Muscle of back (tissue), 11 donors: ENCODE results near the gene PSPN. TPM values are rescaled to one million over a fixed set of nuclear protein-coding genes. Genes with fewer than 3 reads are reported as not detected.
"Not testable (repeated sequence)": the region's sequence is repeated elsewhere in the genome, so short reads cannot be mapped to it uniquely, and the experiment has no call there.

Experiments
- DNase-seq, 3 donors: peaks; one replicate each; pipeline versions ENCODE4 v3.0.0 to v3.0.0-alpha.2; 2013
- polyA plus RNA-seq, 10 donors: library from polyadenylated mRNA; unstranded; fragments of 120-200 nt; gene quantifications; one replicate each; pipeline ENCODE4 v1.2.1, GENCODE V29; 2013; ENCODE audit not compliant: insufficient read length in 10 of 10

Gene PSPN
- polyA plus RNA-seq, 10 donors, result 0.69 to 1.3 (median 0.94) TPM

DNA sequence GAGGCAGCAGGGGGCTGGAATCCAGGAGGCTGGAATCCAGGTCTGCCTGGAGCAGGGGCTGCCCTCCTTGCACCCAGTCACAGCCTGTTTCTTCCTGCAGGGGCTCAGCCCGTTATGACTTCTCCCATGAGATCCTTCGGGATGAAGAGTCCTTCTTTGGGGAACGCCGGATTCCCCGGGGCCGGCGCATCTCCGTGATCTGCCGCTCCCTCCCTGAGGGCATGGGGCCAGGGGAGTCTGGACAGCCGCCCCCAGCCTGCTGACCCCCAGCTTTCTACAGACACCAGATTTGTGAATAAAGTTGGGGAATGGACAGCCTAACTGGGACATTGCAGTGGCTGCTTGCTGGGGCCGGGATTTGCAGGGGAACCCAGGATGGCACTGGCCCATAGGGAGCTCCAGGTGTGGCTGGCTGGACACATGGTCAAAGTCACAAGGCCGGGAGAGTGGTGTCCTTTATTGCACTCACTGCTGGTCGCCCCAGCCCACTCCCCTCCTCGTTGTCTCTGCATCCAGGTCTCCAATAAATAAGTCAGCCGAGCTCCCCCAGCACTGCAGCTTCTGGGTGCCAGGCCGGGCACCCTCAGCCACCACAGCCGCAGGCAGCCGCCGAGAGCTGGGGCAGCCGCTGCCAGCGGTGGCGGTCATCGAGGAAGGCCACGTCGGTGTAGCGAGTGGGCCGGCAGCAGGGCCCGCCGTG, 872 bp downstream of the PSPN start:
- peak in 1 of 3 donors; percentile 21 for DNase-seq

DNA sequence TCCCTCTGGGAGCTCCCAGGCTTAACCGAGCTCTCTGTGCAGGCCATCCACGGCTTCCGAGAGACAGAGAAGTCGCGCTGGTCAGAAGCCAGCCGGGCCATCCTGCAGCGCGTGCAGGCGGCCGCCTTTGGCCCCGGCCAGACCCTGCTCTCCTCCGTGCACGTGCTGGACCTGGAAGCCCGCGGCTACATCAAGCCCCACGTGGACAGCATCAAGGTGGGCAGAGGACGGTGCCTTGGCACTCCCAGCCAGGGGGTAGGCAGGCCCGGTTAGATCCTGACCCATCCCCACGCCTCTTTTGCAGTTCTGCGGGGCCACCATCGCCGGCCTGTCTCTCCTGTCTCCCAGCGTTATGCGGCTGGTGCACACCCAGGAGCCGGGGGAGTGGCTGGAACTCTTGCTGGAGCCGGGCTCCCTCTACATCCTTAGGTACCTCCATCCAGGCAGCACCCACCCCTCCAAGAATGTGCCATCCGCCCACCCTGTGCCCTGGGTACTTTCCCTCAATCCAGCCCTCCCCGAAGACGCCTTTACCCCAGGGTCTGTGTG, 1.5 kb downstream of the PSPN start:
- DNase-seq, result peak in 1 of 3 donors; percentile 60

DNA sequence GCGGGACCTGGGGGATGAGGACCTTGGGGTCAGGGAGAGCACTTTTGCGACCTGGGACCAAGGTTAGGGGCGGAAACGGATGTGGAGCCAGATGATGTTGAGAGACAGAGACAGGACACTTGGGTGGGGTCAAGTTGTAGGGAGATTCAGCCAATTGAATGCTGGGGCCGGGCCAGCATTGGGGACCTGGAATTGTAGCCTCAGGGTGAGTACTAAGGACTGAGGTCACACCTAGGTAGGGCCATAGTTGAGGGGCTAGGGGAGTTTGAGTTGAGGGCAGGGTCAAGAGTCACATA, 2.0 kb downstream of the PSPN start:
- no peak for DNase-seq

DNA sequence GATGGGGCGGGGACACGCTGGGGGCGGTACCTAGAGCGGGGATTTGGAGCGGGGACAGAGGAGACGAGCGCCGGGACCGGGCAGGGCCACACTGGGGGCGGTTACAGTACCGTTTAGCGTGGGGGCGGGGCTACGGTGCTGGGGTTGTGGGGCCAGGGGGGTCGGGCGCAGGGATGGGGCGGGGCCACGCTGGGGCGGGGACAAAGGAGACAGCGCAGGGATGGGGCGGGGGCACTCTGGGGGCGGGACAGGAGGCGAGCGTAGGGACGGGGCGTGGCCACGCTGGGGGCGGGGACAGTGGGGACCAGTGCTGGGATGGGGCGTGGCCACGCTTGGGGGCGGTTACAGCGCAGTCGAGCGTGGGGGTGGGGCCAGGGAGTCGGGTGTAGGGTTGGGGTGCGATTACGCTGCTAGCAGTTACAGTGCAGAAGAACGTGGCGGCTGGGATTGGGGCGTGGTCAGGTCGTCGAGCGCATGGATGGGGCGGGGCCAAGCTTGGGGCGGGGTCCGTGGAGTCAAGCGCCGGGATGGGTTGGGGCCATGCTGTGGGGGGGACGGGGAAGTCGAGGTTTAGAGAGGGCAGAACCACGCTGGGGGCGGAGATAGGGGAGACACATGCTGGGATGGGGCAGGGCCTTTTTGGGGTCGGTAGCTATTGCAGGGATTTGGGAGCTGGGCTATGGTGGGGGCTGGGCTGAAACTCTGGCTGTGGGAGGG, 2.5 kb downstream of the PSPN start:
- DNase-seq, result peak; percentile 98 to 99 (median 99)

DNA sequence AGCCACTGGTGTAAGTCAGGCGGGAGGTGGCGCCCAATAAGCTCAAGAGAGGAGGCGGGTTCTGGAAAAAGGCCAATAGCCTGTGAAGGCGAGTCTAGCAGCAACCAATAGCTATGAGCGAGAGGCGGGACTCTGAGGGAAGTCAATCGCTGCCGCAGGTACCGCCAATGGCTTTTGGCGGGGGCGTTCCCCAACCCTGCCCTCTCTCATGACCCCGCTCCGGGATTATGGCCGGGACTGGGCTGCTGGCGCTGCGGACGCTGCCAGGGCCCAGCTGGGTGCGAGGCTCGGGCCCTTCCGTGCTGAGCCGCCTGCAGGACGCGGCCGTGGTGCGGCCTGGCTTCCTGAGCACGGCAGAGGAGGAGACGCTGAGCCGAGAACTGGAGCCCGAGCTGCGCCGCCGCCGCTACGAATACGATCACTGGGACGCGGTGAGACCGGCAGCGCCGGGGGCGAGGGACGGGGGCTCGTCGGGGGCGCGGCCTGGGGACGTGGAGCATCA, 3.1 kb downstream of the PSPN start, which contains the start of gene ALKBH7:
Gene ALKBH7 (plus strand): TSS at position 201 of the 502 bp plus-strand sequence. CDS start 27 bp downstream, at position 228.
- DNase-seq, result peak; percentile 100

DNA sequence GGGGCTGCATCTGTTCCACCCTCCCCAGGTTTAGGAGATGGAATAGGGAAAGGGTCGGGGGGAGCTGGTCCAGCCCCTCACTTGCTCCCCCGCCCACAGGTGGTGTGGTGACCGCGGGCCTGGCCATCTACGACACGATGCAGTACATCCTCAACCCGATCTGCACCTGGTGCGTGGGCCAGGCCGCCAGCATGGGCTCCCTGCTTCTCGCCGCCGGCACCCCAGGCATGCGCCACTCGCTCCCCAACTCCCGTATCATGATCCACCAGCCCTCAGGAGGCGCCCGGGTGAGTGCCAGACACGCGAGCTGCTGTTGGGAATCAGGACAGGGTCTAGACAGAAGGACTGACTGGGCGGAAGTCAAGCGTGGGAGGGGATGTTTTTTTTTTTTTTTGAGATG, 11.4 kb downstream of the PSPN start:
- DNase-seq, result no peak

DNA sequence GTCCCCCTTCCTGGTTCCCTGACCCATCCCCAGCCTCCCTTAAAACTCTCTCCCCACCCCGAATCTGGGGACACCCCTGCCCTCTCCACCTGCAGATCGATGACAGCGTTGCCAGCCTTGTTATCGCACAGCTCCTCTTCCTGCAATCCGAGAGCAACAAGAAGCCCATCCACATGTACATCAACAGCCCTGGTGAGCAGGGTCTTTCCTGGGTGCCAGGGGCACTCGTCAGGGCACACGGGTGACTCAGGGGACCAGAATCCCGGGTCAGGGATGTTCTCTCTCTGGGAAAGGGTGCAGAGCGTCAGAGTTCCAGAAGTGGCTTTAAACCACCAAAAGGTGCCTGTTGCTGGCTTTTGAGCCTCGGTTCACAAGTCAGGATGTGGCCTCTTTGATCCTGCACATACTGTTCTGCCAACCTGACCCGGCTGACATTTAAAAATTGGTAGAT, 13.4 kb downstream of the PSPN start:
- DNase-seq, result no peak

DNA sequence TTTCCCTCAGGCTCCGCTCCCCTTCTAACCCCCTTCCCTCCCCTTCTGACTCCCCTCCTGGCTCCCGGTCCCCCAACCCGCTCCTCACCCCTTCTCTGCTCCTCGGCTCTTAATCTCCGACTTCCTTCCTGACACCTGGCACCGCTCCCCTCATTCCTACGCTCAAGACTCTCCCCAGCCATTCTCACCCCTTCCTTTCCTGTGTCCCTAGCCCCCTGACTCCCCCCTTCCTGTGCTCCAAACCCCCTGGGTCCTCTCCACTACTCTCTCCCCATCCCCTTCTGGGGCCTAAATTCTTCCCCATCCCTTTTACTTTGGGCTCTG, 13.7 kb downstream of the PSPN start:
- DNase-seq, result no peak

DNA sequence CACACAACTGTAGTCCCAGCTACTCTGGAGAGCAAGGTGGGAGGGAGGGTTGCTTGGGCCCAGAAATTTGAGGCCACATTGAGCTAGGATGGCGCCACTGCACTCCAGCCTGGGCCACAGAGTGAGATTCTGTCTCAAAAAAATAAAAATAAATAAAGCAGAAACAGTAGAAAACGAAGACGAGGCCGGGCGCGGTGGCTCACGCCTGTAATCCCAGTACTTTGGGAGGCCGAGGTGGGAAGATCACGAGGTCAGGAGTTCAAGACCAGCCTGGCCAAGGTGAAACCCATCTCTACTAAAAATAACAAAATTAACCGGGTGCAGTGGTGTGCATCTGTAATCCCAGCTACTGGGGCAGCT, 14.9 kb downstream of the PSPN start:
- DNase-seq, result not testable (repeated sequence)

DNA sequence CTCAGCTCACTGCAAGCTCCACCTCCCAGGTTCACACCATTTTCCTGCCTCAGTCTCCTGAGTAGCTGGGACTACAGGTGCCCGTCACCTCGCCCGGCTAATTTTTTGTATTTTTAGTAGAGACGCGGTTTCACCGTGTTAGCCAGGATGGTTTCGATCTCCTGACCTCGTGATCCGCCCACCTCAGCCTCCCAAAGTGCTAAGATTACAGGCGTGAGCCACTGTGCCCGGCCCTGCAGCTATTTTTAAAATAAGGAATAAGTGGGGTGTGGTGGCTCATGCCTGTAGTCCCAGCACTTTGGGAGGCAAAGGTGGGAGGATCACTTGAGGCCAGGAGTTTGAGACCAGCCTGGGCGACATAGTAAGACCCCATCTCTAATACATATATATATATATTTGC, 15.3 kb downstream of the PSPN start:
- DNase-seq, result not testable (repeated sequence)

DNA sequence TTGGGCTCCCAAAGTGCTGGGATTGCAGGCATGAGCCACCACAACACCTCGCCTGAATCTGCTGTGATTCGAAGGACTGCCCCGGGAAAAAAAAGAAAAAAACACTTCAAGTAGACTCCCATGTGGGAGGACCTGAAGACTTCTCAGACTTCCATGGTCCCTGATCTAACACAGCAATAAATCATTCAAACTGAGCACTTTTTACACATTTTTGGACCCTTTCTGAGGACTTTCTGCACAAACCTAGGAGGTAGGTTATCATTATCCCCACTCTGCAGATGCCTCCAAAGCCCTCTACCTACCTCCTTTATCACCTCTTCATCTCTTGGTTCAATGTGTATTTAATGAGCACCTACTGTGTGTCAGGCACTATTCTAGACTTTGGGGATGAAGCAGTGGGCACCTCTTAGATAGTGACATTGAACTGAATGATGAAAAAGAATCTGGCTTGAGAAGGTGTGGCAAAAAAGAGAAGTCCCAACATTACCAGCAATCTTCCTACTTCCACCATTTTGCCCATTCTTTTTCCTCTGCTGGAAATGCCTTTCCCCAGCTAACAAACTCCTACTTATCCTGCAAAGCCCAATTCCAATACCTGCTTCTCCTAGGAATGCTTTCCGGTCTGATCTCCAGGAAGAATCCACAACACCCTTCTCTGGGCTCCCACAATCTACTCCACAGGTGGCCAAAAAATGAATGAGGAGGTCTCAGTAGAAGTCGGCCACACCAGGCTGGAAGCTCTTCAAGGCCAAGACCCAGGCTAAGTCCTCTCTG, 16.0 kb downstream of the PSPN start:
- no peak for DNase-seq

DNA sequence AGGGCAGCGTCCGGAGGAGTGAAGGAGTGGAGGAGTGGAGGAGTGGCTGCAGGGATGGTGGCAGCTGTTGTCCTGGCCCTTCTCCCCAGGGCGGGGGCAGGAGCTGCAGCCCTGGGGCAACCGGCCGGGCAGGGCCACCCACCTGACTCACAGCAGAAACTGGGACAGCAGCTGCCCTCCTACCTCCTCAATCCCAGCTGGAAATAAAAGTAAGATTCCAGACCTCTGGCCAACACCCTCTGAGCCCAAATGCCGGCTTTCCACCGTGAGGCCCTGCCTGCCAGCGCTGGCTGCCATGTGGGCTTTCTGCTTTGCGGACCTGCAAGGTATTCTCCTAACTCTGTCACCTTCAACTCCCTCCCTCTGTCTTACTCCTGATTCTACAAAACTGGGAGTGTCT, 17.7 kb downstream of the PSPN start:
- no peak for DNase-seq

DNA sequence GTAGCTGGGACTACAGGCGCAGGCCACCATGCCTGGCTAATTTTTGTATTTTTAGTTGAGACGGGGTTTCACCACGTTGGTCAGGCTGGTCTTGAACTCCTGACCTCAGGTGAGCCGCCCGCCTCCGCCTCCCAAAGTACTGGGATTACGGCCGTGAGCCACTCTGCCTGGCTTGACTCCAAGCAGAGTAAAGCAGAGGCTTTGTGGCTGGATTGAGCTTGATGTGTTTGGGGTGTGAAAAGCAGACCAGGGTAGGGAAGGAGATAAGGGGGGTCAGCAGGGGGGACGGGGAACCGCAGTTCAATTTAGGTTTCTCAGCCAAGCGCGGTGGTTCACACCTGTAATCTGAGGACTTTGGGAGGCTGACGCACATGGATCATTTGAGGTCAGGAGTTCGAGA, 18.6 kb downstream of the PSPN start:
- DNase-seq, result no peak

DNA sequence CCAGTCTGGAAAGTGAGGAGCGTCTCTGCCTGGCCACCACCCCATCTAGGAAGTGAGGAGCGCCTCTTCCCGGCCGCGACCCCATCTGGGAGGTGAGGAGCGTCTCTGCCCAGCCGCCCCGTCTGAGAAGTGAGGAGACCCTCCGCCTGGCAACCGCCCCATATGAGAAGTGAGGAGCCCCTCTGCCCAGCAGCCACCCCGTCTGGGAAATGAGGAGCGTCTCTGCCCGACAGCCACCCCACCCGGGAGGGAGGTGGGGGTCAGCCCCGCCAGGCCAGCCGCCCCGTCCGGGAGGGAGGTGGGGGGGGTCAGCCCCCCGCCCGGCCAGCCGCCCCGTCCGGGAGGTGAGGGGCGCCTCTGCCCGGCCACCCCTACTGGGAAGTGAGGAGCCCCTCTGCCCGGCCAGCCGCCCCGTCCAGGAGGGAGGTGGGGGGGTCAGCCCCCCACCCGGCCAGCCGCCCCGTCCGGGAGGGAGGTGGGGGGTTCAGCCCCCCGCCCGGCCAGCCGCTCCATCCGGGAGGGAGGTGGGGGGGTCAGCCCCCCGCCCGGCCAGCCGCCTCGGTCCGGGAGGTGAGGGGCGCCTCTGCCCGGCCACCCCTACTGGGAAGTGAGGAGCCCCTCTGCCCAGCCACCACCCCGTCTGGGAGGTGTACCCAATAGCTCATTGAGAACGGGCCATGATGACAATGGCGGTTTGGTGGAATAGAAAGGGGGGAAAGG, 20.3 kb downstream of the PSPN start:
- not testable (repeated sequence) for DNase-seq

DNA sequence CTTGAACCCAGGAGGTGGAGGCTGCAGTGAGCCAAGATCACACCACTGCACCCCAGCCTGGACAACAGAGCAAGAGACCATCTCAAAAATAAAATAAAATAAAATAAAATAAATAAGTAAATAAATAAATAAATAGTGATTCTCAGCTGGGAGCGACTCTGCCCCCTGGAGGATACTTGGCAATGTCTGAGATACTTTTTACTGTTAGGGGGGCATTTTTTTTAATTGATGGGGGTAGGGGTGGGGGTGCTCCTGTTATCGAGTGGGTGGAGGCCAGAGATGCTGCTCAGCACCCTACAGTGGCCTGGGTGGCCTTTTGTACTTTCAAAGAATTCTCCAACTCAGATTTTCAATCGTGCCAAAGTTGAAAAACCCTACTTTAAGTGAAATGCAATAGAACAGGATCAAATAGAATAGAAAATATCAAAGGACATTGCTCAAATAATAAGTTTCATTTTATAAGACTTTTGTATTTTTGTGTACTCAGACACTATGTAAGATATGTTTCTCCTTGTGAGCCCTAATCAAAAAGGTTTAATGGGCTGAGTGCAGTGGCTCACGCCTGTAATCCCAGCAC, 21.5 kb downstream of the PSPN start:
- DNase-seq, result no peak

DNA sequence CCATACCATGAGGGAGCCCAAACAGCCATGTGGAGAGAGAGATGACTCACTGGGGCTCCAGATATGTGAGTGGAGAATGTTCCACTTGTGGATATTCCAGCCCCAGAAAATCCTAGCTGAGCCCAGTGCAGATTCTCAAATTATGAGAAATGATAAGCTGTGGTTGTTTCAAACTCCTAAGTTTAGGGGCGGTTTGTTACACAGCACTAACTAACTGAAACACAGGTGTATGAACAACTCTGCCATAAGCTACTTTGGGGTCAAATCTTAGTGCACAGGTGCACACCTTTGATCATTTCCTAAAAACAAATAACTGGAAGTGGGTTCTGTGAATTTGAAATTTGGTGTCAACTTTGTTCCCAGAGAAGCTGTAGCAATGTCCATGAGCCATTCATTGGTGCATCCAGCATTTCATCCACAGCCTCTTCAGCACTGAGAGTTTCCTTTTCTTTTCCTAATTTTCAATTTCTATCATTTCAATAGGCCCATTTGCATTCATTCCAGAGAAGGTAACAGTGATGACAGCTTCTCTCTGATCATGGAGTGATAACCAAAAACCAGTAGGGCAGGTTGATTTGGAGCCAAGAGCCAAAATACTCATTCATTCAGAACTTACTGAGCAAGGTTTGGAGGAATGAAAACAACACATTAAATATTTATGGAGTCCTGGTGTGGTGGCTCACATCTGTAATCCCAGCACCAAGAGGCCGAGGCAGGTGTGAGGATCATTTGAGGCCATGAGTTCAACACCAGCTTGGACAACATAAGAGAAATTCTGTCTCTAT, 23.2 kb downstream of the PSPN start:
- no peak for DNase-seq

DNA sequence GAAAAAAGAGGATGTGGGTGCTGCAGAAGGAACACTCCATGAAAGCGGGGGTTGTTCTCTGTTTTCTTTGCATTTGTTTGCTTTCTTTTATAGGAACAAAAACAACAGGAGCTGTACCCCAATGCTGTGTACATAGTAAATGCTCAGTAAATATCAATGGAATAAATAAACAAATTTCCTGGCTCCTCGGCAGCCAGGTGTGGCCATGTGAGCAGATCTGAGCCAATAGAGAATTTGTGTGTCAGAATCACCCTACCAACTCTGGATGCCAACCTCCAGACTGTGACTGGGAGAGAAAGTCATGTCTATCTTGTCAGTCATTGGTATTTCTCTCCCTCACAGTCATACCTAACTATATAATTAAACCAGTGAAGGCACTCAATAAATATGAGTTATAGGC, 25.0 kb downstream of the PSPN start:
- DNase-seq, result no peak

DNA sequence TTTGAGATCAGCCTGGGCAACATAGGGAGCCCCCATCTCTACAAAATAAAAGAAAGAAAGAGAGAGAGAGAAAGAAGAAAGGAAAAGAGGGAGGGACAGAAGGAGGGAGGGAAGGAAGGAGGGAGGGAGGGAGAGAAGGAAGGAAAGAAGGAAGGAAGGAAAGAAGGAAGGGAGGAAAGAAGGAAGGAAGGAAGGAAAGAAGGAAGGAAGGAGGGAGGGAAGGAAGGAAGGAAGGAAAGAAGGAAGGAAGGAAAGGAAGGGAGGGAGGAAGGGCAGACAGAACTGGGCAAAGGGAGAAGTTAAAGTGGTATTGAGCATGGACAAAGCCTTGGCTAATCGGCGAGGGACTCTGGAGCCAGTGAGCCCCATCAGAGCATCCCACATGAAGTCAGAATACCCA, 26.5 kb downstream of the PSPN start:
- DNase-seq, result not testable (repeated sequence)

DNA sequence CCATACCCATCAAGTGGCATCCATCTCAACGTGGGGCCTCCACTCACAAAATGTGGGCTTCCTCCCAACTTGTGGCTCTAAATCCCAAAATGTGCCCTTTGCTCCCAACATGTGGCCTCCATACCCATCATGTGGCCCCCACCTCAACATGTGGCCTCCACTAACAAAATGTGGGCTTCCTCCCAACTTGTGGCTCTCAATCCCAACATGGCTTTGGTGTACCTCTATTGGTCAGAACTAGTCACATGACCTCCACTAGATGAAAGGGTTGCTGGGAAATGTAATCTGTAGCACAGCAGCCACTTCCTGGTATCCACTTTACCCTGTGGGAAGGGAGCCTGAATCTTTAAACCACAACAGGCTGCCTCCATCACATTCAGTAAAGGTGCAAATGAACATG, 32.3 kb downstream of the PSPN start:
- DNase-seq, result no peak

DNA sequence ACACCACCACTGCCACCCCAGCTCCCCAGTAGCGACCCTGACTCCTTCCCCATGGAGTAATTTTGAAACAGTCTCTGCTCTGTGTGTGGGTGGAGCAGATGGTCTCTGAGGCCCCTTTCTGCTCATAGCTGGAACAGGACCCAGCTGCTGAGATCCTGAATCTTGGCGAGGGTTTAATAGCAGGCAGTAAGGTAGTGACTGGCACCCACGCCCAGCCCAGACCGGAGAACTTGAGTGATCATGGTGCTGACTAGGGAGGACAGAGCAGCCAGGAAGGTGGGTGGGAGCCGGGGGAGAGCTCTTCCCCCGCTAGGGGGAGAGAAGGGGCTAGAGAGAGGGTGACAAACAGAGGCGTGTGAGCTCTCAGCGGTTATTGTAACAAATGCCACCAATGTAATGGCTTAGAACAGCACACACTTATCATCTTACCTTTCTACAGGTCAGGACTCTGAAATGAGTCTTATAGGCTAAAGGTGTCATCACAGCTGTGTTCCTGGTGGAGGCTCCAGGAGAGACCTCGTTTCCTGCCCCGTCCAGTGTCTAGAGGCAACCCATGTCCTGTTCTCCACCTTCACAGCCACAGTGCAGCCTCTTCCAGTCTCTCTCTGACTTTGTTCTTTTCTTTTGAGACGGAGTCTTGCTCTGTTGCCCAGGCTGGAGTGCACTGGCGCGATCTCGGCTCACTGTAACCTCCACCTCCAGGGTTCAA, 35.1 kb downstream of the PSPN start:
- DNase-seq, result no peak
